ENCODE results near the gene BAD.

The BAD gene

GRCh38 chr11:64296236-64296635, 11.8 kb upstream of the BAD start:
- DNase-seq: no peak

- DNase-seq: no peak
These were observed 11.3 kb upstream of the BAD start for GRCh38 chr11:64295760-64296159.

- no peak for DNase-seq
These were observed 10.3 kb upstream of the BAD start for GRCh38 chr11:64294774-64295173.

GRCh38 chr11:64292460-64293254, 8.2 kb upstream of the BAD start:
- DNase-seq: no peak

- no peak for DNase-seq
These were observed 7.4 kb upstream of the BAD start for GRCh38 chr11:64291752-64292459.

- DNase-seq: no peak
These were observed 6.8 kb upstream of the BAD start, which contains the start of gene KCNK4 for GRCh38 chr11:64291262-64291751. Gene KCNK4 (plus strand): TSS chr11:64291302. CDS start chr11:64293019, 1,717 bp downstream.

- no peak for DNase-seq
These were observed 6.1 kb upstream of the BAD start for GRCh38 chr11:64290352-64291261.

GRCh38 chr11:64289002-64289564, 4.6 kb upstream of the BAD start:
- no peak for DNase-seq

- DNase-seq: no peak
These were observed 3.9 kb upstream of the BAD start for GRCh38 chr11:64288353-64288750.

GRCh38 chr11:64287676-64288352, 3.3 kb upstream of the BAD start:
- no peak for DNase-seq

- DNase-seq: no peak
These were observed 2.3 kb upstream of the BAD start for GRCh38 chr11:64286801-64287159.

GRCh38 chr11:64285885-64286800, 1.7 kb upstream of the BAD start:
- no peak for DNase-seq

GRCh38 chr11:64284962-64285884, 758 bp upstream of the BAD start, which contains the start of gene GPR137:
Gene GPR137 (plus strand): TSS chr11:64285848. CDS start chr11:64286525, 677 bp downstream.
- DNase-seq: peak; percentile 91

- DNase-seq: no peak
These were observed 1.4 kb downstream of the BAD start for GRCh38 chr11:64283092-64283491.

GRCh38 chr11:64281957-64282770, 2.3 kb downstream of the BAD start:
- DNase-seq: no peak

- DNase-seq: no peak
These were observed 5.8 kb downstream of the BAD start for GRCh38 chr11:64278576-64279190.

- no peak for DNase-seq
These were observed 7.6 kb downstream of the BAD start for GRCh38 chr11:64276653-64277431.

- DNase-seq: no peak
These were observed 8.6 kb downstream of the BAD start for GRCh38 chr11:64275841-64276240.

Measured in stimulated activated CD4-positive, alpha-beta T cell treated with anti-CD3 and anti-CD28 coated beads, Interleukin-4, amount 100 ng/mL, for 1 hour (primary cell).